A673 (cell line): Measurements from ENCODE around the gene EFS.

Source experiments
- CTCF ChIP-seq: fragments of 300-800, 200-600 bp; sonication (generic); conservative IDR thresholded peaks from 2 replicates; pipeline ENCODE4 v1.5.1; 2017; ENCODE audit warnings: low read depth, mild to moderate bottlenecking, antibody characterized with exemption, low read length, moderate library complexity, mixed read lengths
- EZH2 ChIP-seq: fragments of 200-600 bp; sonication (generic); IDR thresholded peaks from 2 replicates; pipeline ENCODE4 v1.6.1; 2017; ENCODE audit warnings: borderline replicate concordance, low read depth, mild to moderate bottlenecking, mixed read lengths, antibody characterized with exemption, low read length; ENCODE audit not compliant: poor library complexity, severe bottlenecking

- TF ChIP-seq CTCF = no peak
- TF ChIP-seq EZH2 = no peak
Observed at GRCh38 chr14:23365732-23366425, 907 bp upstream of the EFS start.
